Caco-2 (cell line): ENCODE data around the gene NYAP2. TPM values are rescaled to one million over a fixed set of nuclear protein-coding genes. Genes with fewer than 3 reads are reported as not detected.

Experiments
- BruUV-seq: library from RNA; stranded (reverse); fragments of 400-500 nt; replicated peaks from 2 replicates; lab custom pipeline; 2021; lab: Mats Ljungman, UMichigan
- CTCF ChIA-PET: fragments of 300-600 bp; sonication (Branson Sonifier 250); formaldehyde crosslinking; loops from one replicate; lab custom pipeline; 2022; ENCODE audit warnings: antibody characterized with exemption; lab: Charles Lee
- POLR2A ChIA-PET: fragments of 300-600 bp; sonication (Branson Sonifier 250); formaldehyde crosslinking; loops from one replicate; lab custom pipeline; 2022; ENCODE audit warnings: antibody characterized with exemption; lab: Charles Lee
- DNase-seq, 2 experiments: peaks; one replicate each; pipeline versions ENCODE4 v3.0.0 to v3.0.0-alpha.2; 2020 to 2022
- H3K27me3 ChIP-seq: replicated peaks from 2 replicates; pipeline ENCODE4 v1.6.0; 2011; ENCODE audit warnings: low read length; ENCODE audit not compliant: control insufficient read depth, insufficient read depth
- H3K36me3 ChIP-seq: 2 replicates; pipeline ENCODE4 v1.5.1; 2011; ENCODE audit warnings: low read length; ENCODE audit not compliant: control insufficient read depth, insufficient read depth
- H3K4me1 ChIP-seq: fragments of 250-450 bp; sonication (Bioruptor Pico); 2 replicates; pipeline ENCODE4 v1.5.1; 2020; ENCODE audit warnings: mild to moderate bottlenecking
- H3K4me3 ChIP-seq: 2 replicates; pipeline ENCODE4 v1.5.1; 2011; ENCODE audit warnings: low read depth, mild to moderate bottlenecking, control low read depth, low read length
- H3K9me3 ChIP-seq: fragments of 250-450 bp; sonication (Bioruptor Pico); 2 replicates; pipeline ENCODE4 v1.5.1; 2020; ENCODE audit warnings: mild to moderate bottlenecking, moderate library complexity
- H3K27ac Mint-ChIP-seq: one replicate; pipeline ENCODE4 v1.8.0; 2022; ENCODE audit warnings: mixed read lengths; ENCODE audit not compliant: unreplicated experiment
- H3K27me3 Mint-ChIP-seq: one replicate; pipeline ENCODE4 v1.8.0; 2022; ENCODE audit warnings: mixed read lengths; ENCODE audit not compliant: insufficient read depth, unreplicated experiment
- H3K36me3 Mint-ChIP-seq: one replicate; pipeline ENCODE4 v1.8.0; 2022; ENCODE audit warnings: mild to moderate bottlenecking, mixed read lengths; ENCODE audit not compliant: insufficient read depth, unreplicated experiment
- H3K4me1 Mint-ChIP-seq: one replicate; pipeline ENCODE4 v1.8.0; 2022; ENCODE audit warnings: low read depth, mixed read lengths; ENCODE audit not compliant: unreplicated experiment
- H3K4me3 Mint-ChIP-seq: one replicate; pipeline ENCODE4 v1.8.0; 2022; ENCODE audit warnings: mild to moderate bottlenecking, moderate library complexity, mixed read lengths; ENCODE audit not compliant: unreplicated experiment
- H3K9me3 Mint-ChIP-seq: one replicate; pipeline ENCODE4 v1.8.0; 2022; ENCODE audit warnings: mixed read lengths; ENCODE audit not compliant: unreplicated experiment
- intact Hi-C: fragments of 100-400 bp; cut with micrococcal nuclease; formaldehyde crosslinking; loops from one replicate; pipeline ENCODE4 v1.10.0; 2022; ENCODE audit not compliant: unreplicated experiment
- total RNA-seq: library from RNA; stranded (reverse); gene quantifications from 2 replicates; pipeline ENCODE4 v1.2.3, GENCODE V29; 2022
- TF ChIP-seq, protein P1 (sequence below), 2 experiments: fragments of 200-600 bp in 1 of 2; IDR thresholded peaks; 1 replicate in 1 of 2; 2 replicates in 1 of 2; pipeline versions ENCODE4 v1.5.1 to v1.8.0; 2011 to 2022; ENCODE audit warnings: antibody characterized with exemption in 1 of 2, control low read depth in 1 of 2, inconsistent platforms in 1 of 2, low read depth in 1 of 2, low read length in 1 of 2, mild to moderate bottlenecking in 1 of 2, moderate library complexity in 1 of 2; ENCODE audit not compliant: insufficient read depth in 1 of 2, severe bottlenecking in 1 of 2, unreplicated experiment in 1 of 2

The NYAP2 gene
- total RNA-seq, 1 experiment from 2014 or later = 0.11 TPM

GRCh38 chr2:225456619-225457260 is 57.2 kb downstream of the NYAP2 start:
- TF ChIP-seq, protein P1, sequence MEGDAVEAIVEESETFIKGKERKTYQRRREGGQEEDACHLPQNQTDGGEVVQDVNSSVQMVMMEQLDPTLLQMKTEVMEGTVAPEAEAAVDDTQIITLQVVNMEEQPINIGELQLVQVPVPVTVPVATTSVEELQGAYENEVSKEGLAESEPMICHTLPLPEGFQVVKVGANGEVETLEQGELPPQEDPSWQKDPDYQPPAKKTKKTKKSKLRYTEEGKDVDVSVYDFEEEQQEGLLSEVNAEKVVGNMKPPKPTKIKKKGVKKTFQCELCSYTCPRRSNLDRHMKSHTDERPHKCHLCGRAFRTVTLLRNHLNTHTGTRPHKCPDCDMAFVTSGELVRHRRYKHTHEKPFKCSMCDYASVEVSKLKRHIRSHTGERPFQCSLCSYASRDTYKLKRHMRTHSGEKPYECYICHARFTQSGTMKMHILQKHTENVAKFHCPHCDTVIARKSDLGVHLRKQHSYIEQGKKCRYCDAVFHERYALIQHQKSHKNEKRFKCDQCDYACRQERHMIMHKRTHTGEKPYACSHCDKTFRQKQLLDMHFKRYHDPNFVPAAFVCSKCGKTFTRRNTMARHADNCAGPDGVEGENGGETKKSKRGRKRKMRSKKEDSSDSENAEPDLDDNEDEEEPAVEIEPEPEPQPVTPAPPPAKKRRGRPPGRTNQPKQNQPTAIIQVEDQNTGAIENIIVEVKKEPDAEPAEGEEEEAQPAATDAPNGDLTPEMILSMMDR (IDR thresholded peaks at IDR 0.05; ENCODE audit: insufficient read depth in 1 of 2, low read depth in 1 of 2, low read length in 1 of 2, severe bottlenecking in 1 of 2, unreplicated experiment in 1 of 2) = no peak
- BruUV-seq = no TSS peak
- Mint-ChIP-seq H3K36me3 (no peaks in the 10 kb centered on the region), H3K4me1 (no peaks in the 10 kb centered on the region), H3K4me3 (no peak overlapping the region), H3K27ac (no peak overlapping the region), H3K27me3 (no peaks in the 10 kb centered on the region), H3K9me3 (no peaks in the 10 kb centered on the region)
- POLR2A ChIA-PET = no interaction called here
- intact Hi-C loops = no loop called here
- DNase-seq = no peak
- CTCF ChIA-PET = no interaction called here
- Histone ChIP-seq H3K4me3 (no peak overlapping the region), H3K4me1 (no peaks in the 10 kb centered on the region), H3K9me3 (no peaks in the 10 kb centered on the region), H3K36me3 (no peaks in the 10 kb centered on the region), H3K27me3 (no peaks in the 10 kb centered on the region)

- CTCF ChIA-PET = no interaction called here
- Histone ChIP-seq H3K4me3 (no peak overlapping the region), H3K9me3 (no peaks in the 10 kb centered on the region), H3K36me3 (no peaks in the 10 kb centered on the region), H3K27me3 (no peaks in the 10 kb centered on the region), H3K4me1 (no peaks in the 10 kb centered on the region)
- DNase-seq = no peak
- TF ChIP-seq, protein P1 (IDR thresholded peaks at IDR 0.05; ENCODE audit: insufficient read depth in 1 of 2, low read depth in 1 of 2, low read length in 1 of 2, severe bottlenecking in 1 of 2, unreplicated experiment in 1 of 2) = no peak
- Mint-ChIP-seq H3K9me3 (no peaks in the 10 kb centered on the region), H3K4me1 (no peaks in the 10 kb centered on the region), H3K36me3 (no peaks in the 10 kb centered on the region), H3K27ac (no peak overlapping the region), H3K4me3 (no peak overlapping the region), H3K27me3 (no peaks in the 10 kb centered on the region)
- BruUV-seq = no TSS peak
- POLR2A ChIA-PET = no interaction called here
- intact Hi-C loops = no loop called here
These were observed 58.0 kb downstream of the NYAP2 start for GRCh38 chr2:225457482-225457881.

DNA sequence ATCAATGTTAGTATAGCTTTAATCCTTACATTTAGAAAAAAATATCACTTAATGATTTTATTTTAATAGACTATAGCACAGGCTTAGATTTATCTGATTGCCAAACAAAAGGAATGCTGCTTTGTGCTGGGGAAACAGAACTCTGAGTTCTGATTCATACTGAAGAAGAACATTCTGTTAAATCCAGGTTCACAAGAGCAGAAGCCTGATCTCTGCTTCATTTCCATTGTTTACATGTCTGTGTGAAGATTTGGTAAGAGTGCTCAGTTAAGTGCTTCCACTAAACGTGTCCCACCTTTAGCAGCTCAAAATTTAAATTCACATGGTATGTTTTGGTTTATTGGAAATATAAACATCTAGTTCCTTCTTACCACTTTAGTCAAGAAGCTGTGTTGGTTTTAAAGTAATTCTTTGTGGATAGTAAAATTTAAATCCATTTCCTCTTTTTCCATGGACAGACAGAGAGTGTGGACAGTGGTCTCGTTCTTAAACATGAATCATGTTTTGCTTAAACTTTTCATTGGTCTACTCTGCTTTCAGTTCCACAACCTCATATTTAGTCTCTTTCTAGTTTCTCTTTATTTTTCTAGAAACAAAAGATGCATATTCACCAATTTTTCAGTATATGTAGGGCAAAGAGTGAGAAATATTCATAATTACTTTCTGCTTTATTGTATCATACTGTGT is 59.1 kb downstream of the NYAP2 start:
- Mint-ChIP-seq H3K36me3 (no peaks in the 10 kb centered on the region), H3K9me3 (no peaks in the 10 kb centered on the region), H3K27ac (no peak overlapping the region), H3K4me1 (no peaks in the 10 kb centered on the region), H3K27me3 (no peaks in the 10 kb centered on the region), H3K4me3 (no peak overlapping the region)
- intact Hi-C loops = no loop called here
- H3K4me1 ChIP-seq = no peaks in the 10 kb centered on the region
- H3K36me3 ChIP-seq = no peaks in the 10 kb centered on the region
- BruUV-seq = no TSS peak
- no peaks in the 10 kb centered on the region for H3K27me3 ChIP-seq
- ChIA-PET POLR2A (no interaction called here), CTCF (no interaction called here)
- no peak overlapping the region for H3K4me3 ChIP-seq
- no peaks in the 10 kb centered on the region for H3K9me3 ChIP-seq
- no peak for DNase-seq
- TF ChIP-seq, protein P1 (IDR thresholded peaks at IDR 0.05; ENCODE audit: insufficient read depth in 1 of 2, low read depth in 1 of 2, low read length in 1 of 2, severe bottlenecking in 1 of 2, unreplicated experiment in 1 of 2) = no peak
